GM13976 (cell line): Measurements from ENCODE around the gene CHCHD6.

Experiments used
- DNase-seq: peaks from one replicate; pipeline ENCODE4 v3.0.0; 2012; ENCODE audit warnings: low spot score
- CTCF ChIP-seq: IDR thresholded peaks from 2 replicates; pipeline ENCODE4 v1.5.1; 2012; ENCODE audit warnings: borderline replicate concordance, mild to moderate bottlenecking; ENCODE audit not compliant: insufficient read depth; ENCODE audit errors: extremely low read depth, missing control alignments, control extremely low read depth
- in situ Hi-C: fragments of 300-500 bp; cut with MboI; formaldehyde crosslinking; loops from one replicate; pipeline ENCODE4 v1.12.0; 2022; ENCODE audit warnings: low sequenced_read_pairs, mixed read lengths, inconsistent platforms; ENCODE audit not compliant: unreplicated experiment

Gene CHCHD6

GRCh38 chr3:126995254-126995780, 291.3 kb downstream of the CHCHD6 start:
- no peak for TF ChIP-seq CTCF
- DNase-seq: no peak
- in situ Hi-C loops: no loop called here

- in situ Hi-C loops: no loop called here
- DNase-seq: no peak
- TF ChIP-seq CTCF: no peak
These were observed 292.0 kb downstream of the CHCHD6 start for GRCh38 chr3:126995926-126996512.

- TF ChIP-seq CTCF: no peak
- DNase-seq: no peak
- in situ Hi-C loops: no loop called here
These were observed 292.9 kb downstream of the CHCHD6 start for GRCh38 chr3:126996905-126997304.

GRCh38 chr3:126997455-126998038, 293.5 kb downstream of the CHCHD6 start:
- TF ChIP-seq CTCF: no peak
- in situ Hi-C loops: no loop called here
- DNase-seq: no peak

GRCh38 chr3:126998320-126998719, 294.3 kb downstream of the CHCHD6 start:
- no peak for DNase-seq
- no peak for TF ChIP-seq CTCF
- in situ Hi-C loops: no loop called here

GRCh38 chr3:126998728-126999127, 294.7 kb downstream of the CHCHD6 start:
- no peak for TF ChIP-seq CTCF
- DNase-seq: no peak
- in situ Hi-C loops: no loop called here
